NCI-H146 (cell line): Measurements from ENCODE around the gene AKR1A1.

Experiments
- DNase-seq: peaks from one replicate; lab custom pipeline; 2025; lab: John Stamatoyannopoulos, UW

Gene AKR1A1

DNA sequence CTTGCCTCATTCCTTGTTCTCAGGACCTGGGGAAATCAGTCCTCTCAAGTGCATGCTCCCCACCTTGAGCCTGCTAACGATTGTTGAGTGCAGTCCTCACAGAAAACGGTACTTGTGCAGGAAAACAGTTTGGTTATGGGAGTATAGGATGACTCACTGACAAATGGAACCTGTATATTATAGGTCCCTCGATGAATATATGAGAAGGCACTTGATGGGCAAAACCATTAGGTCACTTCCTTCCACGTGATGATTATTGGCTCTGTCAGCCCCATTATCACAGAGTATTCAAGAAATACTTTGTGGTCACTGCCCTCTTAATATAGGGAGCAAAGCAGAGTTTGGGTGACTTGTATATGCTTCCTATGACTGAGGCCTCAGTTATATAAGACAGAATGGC, 67.0 kb downstream of the AKR1A1 start:
- no peak for DNase-seq

DNA sequence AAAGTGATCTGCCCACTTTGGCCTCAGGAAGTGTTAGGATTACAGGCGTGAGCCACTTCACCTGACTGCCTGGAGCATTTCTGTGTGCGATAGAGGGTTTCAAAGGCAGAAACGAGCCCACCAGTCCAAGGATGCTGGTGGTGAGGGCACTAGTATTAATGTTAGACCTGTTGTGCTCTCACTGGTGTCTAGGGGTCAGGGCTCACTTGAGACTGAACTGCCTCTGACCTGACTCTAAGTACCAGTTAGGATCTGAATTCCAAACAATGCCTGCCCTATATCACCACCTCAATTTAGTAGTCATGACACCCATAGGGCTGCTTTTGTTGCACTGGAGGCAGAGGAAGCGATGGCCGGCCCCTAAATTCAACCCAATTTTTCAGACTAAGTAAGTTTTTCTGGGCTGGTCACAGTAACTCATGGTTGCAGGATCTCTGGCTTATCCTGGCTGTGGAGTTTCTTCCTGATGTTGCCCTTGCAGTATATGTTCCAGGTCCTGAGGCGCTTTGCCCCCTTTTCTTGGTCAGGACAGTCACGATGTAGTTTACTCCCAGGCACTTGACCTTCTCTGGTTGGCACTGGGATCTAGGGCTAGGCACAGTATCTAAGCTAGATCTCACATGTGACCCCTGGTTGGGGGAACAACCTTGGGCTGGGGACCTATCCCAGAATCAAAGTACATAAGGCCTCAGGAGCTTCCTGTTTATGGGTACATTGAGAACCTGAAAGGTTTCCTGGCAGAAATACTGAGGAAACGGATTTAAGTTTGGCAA, 68.7 kb downstream of the AKR1A1 start:
- DNase-seq: no peak
